Esophagus squamous epithelium (tissue), 4 donors: ENCODE measurements around the gene NECAB2.

Experiments
- POLR2A ChIP-seq, 4 donors: fragments of 450-650 bp; IDR thresholded peaks; one replicate each; pipeline ENCODE4 v1.6.1; 2017; ENCODE audit warnings: antibody characterized with exemption in 4 of 4, mild to moderate bottlenecking in 4 of 4, moderate library complexity in 3 of 4
- TF ChIP-seq, protein P1 (sequence below), 6 experiments: fragments of 450-650 bp in 4 of 6; fragments of 200-600 bp in 2 of 6; sonication (generic) in 2 of 6; IDR thresholded peaks; one replicate each; pipeline ENCODE4 v1.5.1; 2016 to 2019; ENCODE audit warnings: antibody characterized with exemption in 6 of 6, mild to moderate bottlenecking in 4 of 6, moderate library complexity in 4 of 6

DNA sequence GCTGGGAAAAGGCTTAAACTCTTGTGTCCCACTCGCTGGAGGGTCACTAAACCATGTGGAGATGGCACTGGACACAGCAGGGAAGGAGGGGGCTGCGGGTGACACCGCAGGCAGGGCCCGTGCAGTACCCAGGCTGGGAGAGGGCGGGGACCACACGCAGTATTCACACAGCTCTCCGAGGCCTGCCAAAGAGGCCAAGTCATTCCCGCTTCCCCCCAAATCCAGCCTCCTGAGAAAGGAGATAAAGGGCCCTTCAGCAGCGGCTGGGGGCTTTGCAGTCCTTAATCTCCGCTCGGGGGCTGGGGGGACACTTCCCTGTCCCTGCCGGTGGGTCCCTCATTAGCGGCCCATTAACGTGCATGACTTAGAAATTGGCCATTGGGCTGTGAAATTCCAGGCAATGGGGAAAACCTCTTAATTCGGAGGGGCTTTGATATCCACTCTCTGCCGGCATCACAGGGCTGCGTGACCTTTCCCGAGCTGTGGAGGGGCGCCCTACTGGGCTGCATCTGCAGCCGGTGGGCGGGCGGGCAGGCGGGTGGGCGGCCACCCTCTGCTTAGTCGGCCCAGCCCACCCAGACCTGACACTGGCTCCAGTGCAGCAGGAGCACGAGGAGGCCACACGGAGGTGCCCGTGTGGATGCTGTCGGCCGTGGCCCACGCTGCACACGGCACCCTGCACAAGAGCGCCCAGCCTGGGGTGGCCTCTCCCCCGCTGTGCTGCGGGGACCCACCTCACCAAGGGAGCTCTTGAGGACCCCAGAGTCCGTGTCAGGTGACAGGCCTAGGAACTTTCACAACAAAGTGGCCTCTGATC is 77.2 kb downstream of the NECAB2 start:
- TF ChIP-seq, protein P1, sequence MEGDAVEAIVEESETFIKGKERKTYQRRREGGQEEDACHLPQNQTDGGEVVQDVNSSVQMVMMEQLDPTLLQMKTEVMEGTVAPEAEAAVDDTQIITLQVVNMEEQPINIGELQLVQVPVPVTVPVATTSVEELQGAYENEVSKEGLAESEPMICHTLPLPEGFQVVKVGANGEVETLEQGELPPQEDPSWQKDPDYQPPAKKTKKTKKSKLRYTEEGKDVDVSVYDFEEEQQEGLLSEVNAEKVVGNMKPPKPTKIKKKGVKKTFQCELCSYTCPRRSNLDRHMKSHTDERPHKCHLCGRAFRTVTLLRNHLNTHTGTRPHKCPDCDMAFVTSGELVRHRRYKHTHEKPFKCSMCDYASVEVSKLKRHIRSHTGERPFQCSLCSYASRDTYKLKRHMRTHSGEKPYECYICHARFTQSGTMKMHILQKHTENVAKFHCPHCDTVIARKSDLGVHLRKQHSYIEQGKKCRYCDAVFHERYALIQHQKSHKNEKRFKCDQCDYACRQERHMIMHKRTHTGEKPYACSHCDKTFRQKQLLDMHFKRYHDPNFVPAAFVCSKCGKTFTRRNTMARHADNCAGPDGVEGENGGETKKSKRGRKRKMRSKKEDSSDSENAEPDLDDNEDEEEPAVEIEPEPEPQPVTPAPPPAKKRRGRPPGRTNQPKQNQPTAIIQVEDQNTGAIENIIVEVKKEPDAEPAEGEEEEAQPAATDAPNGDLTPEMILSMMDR (IDR thresholded peaks at IDR 0.05), result no peak
- no peak for TF ChIP-seq POLR2A (IDR thresholded peaks at IDR 0.05)
